ENCODE data around the gene FKBP9. TPM values are rescaled to one million over a fixed set of nuclear protein-coding genes. Genes with fewer than 3 reads are reported as not detected.
"Not testable (repeated sequence)": the region's sequence is repeated elsewhere in the genome, so short reads cannot be mapped to it uniquely, and the experiment has no call there.

The FKBP9 gene
- polyA plus RNA-seq, 1 donor (not counting 4 experiments of a cell fraction or from before 2014, with no cell fraction given) = 92.2 TPM

DNA sequence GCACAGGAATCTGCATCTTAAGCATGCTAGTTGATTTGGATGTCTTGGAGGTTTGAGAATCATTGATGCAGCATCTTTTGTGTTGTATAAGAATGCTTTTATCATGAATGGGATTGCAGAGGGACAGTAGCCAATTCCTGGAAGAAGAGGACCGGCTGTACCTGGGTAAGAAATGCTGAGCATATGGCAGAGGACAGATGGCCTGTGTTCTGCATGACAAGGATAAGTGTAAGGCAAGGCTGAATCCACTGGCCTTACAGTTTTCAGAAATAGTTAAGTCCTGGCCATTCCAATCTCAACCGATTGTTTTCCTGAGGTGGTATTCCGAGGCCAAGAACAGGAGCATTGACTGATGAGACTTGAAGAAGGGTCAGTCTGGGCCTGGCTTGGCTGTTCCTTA lies 41.2 kb upstream of the FKBP9 start:
- TF ChIP-seq, protein P1, sequence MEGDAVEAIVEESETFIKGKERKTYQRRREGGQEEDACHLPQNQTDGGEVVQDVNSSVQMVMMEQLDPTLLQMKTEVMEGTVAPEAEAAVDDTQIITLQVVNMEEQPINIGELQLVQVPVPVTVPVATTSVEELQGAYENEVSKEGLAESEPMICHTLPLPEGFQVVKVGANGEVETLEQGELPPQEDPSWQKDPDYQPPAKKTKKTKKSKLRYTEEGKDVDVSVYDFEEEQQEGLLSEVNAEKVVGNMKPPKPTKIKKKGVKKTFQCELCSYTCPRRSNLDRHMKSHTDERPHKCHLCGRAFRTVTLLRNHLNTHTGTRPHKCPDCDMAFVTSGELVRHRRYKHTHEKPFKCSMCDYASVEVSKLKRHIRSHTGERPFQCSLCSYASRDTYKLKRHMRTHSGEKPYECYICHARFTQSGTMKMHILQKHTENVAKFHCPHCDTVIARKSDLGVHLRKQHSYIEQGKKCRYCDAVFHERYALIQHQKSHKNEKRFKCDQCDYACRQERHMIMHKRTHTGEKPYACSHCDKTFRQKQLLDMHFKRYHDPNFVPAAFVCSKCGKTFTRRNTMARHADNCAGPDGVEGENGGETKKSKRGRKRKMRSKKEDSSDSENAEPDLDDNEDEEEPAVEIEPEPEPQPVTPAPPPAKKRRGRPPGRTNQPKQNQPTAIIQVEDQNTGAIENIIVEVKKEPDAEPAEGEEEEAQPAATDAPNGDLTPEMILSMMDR (optimal IDR thresholded peaks at IDR 0.05 in 1 of 3, IDR thresholded peaks at IDR 0.05 in 1 of 3, conservative IDR thresholded peaks at IDR 0.05 in 1 of 3; ENCODE audit: extremely low read depth in 1 of 3, insufficient read depth in 2 of 3, low read length in 3 of 3) = no peak
- no peak for TF ChIP-seq EZH2 (IDR thresholded peaks at IDR 0.05; ENCODE audit: low read length)
- H3K79me2 ChIP-seq (ENCODE audit: control insufficient read depth, insufficient read depth, low read length) = no peaks in the 10 kb centered on the region
- no peaks in the 10 kb centered on the region for H3K9me3 ChIP-seq (ENCODE audit: control insufficient read depth, low read depth, low read length)
- no peak overlapping the region for H3K4me2 ChIP-seq (ENCODE audit: control insufficient read depth, extremely low read depth, insufficient read depth, low read depth, low read length)
- no peak overlapping the region for H3K27ac ChIP-seq (ENCODE audit: control insufficient read depth, insufficient read depth, low read length)
- FAIRE-seq (no peak), DNase-seq (ENCODE audit: low read depth, low spot score) (no peak)
- no peak overlapping the region for H3K4me3 ChIP-seq (ENCODE audit: control insufficient read depth in 2 of 3, extremely low read depth in 1 of 3, insufficient read depth in 2 of 3, low read depth in 1 of 3, low read length in 3 of 3)
- H3K36me3 ChIP-seq (ENCODE audit: control insufficient read depth in 2 of 2, extremely low read depth in 1 of 2, insufficient read depth in 2 of 2, low read length in 2 of 2) = peaks cover 9 to 19% of the 10 kb centered on the region in 2 experiments
- no peak overlapping the region for H3K9ac ChIP-seq (ENCODE audit: control insufficient read depth, extremely low read depth, insufficient read depth, low read length)
- H2AFZ ChIP-seq (ENCODE audit: control insufficient read depth, low read length) = no peak overlapping the region
- no peaks in the 10 kb centered on the region for H4K20me1 ChIP-seq (ENCODE audit: control insufficient read depth, extremely low read depth, insufficient read depth, low read length)
- H3K4me1 ChIP-seq (ENCODE audit: control insufficient read depth, extremely low read depth, insufficient read depth, low read length) = no peaks in the 10 kb centered on the region
- peaks cover 2% of the 10 kb centered on the region for H3K9me1 ChIP-seq (ENCODE audit: control insufficient read depth, extremely low read depth, insufficient read depth, low read length)
- no peaks in the 10 kb centered on the region for H3K27me3 ChIP-seq (ENCODE audit: control insufficient read depth, extremely low read depth, insufficient read depth, low read length)
- dilution Hi-C loops (cut with MboI; ENCODE audit: extremely low pct_ligation_motif_present, low sequenced_read_pairs) = no loop called here

DNA sequence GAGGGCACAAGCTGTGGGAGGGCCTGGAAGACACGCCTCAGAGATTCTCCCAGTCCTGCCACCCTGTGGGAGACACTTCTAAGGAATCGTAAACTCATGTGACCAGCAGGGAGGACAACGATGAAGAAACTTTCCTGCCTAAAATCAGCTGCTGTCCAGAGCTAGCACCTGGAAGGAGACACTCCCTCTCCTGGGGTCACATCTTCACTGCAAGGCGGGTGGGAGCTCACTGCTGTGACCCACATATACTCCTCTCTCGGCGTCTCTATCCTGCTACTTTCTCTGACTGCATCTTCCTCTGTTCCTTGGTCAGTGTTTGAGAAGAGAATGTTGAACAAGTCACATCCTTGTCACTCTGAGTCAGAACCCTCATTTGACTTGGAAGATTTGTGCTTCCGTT lies 40.2 kb upstream of the FKBP9 start:
- H3K9me1 ChIP-seq (ENCODE audit: control insufficient read depth, extremely low read depth, insufficient read depth, low read length); H3K4me3 ChIP-seq (ENCODE audit: control insufficient read depth in 2 of 3, extremely low read depth in 1 of 3, insufficient read depth in 2 of 3, low read depth in 1 of 3, low read length in 3 of 3); H2AFZ ChIP-seq (ENCODE audit: control insufficient read depth, low read length); H3K27ac ChIP-seq (ENCODE audit: control insufficient read depth, insufficient read depth, low read length); H4K20me1 ChIP-seq (ENCODE audit: control insufficient read depth, extremely low read depth, insufficient read depth, low read length); H3K79me2 ChIP-seq (ENCODE audit: control insufficient read depth, insufficient read depth, low read length); H3K9ac ChIP-seq (ENCODE audit: control insufficient read depth, extremely low read depth, insufficient read depth, low read length); H3K9me3 ChIP-seq (ENCODE audit: control insufficient read depth, low read depth, low read length); dilution Hi-C loops (cut with MboI; ENCODE audit: extremely low pct_ligation_motif_present, low sequenced_read_pairs); H3K4me2 ChIP-seq (ENCODE audit: control insufficient read depth, extremely low read depth, insufficient read depth, low read depth, low read length); DNase-seq (ENCODE audit: low read depth, low spot score); H3K27me3 ChIP-seq (ENCODE audit: control insufficient read depth, extremely low read depth, insufficient read depth, low read length); H3K4me1 ChIP-seq (ENCODE audit: control insufficient read depth, extremely low read depth, insufficient read depth, low read length): not testable (repeated sequence)
- peaks cover 9 to 22% of the 10 kb centered on the region in 2 experiments for H3K36me3 ChIP-seq (ENCODE audit: control insufficient read depth in 2 of 2, extremely low read depth in 1 of 2, insufficient read depth in 2 of 2, low read length in 2 of 2)
- peak; percentile 53 for FAIRE-seq

DNA sequence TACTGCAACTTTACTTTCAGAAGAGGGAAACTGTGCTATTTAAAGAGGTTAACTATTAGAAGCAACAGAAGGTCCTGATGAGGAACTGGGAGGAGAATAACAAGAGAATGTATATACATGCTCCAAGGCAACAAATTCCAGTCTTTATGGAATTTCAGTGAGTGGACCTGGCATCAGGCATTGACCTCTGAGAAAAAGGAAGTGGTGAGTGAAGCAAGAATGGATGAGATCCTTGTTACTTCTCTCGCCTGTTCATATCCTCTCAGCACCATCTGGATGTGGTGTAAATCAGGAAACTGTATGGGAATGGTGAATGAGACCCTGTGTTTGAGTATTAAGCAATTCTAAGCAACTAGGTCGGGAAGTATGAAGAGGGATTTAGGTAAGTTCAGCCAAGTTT lies 35.3 kb upstream of the FKBP9 start:
- Histone ChIP-seq H3K79me2 (ENCODE audit: control insufficient read depth, insufficient read depth, low read length) (no peaks in the 10 kb centered on the region), H3K4me1 (ENCODE audit: control insufficient read depth, extremely low read depth, insufficient read depth, low read length) (no peaks in the 10 kb centered on the region), H3K4me3 (ENCODE audit: control insufficient read depth in 2 of 3, extremely low read depth in 1 of 3, insufficient read depth in 2 of 3, low read depth in 1 of 3, low read length in 3 of 3) (no peak overlapping the region), H3K9me3 (ENCODE audit: control insufficient read depth, low read depth, low read length) (no peaks in the 10 kb centered on the region), H3K27ac (ENCODE audit: control insufficient read depth, insufficient read depth, low read length) (no peak overlapping the region), H3K27me3 (ENCODE audit: control insufficient read depth, extremely low read depth, insufficient read depth, low read length) (no peaks in the 10 kb centered on the region), H3K4me2 (ENCODE audit: control insufficient read depth, extremely low read depth, insufficient read depth, low read depth, low read length) (no peak overlapping the region), H2AFZ (ENCODE audit: control insufficient read depth, low read length) (no peak overlapping the region), H3K9me1 (ENCODE audit: control insufficient read depth, extremely low read depth, insufficient read depth, low read length) (no peaks in the 10 kb centered on the region), H3K9ac (ENCODE audit: control insufficient read depth, extremely low read depth, insufficient read depth, low read length) (no peak overlapping the region), H4K20me1 (ENCODE audit: control insufficient read depth, extremely low read depth, insufficient read depth, low read length) (no peaks in the 10 kb centered on the region), H3K36me3 (ENCODE audit: control insufficient read depth in 2 of 2, extremely low read depth in 1 of 2, insufficient read depth in 2 of 2, low read length in 2 of 2) (peaks cover 9 to 20% of the 10 kb centered on the region in 2 experiments)
- no peak for DNase-seq (ENCODE audit: low read depth, low spot score)
- no peak for FAIRE-seq
- dilution Hi-C loops (cut with MboI; ENCODE audit: extremely low pct_ligation_motif_present, low sequenced_read_pairs) = no loop called here
- TF ChIP-seq EZH2 (IDR thresholded peaks at IDR 0.05; ENCODE audit: low read length) = no peak
- TF ChIP-seq, protein P1 (optimal IDR thresholded peaks at IDR 0.05 in 1 of 3, IDR thresholded peaks at IDR 0.05 in 1 of 3, conservative IDR thresholded peaks at IDR 0.05 in 1 of 3; ENCODE audit: extremely low read depth in 1 of 3, insufficient read depth in 2 of 3, low read length in 3 of 3) = no peak

All from keratinocyte (primary cell).